Upper lobe of left lung (tissue), 6 donors: ENCODE measurements around the gene HCFC1R1. TPM values are rescaled to one million over a fixed set of nuclear protein-coding genes. Genes with fewer than 3 reads are reported as not detected.
A peak's percentile ranks its signal among the peaks of the same experiment; 100 is the strongest.

Experiments
- ATAC-seq, 2 donors: fragments of 200-7000 bp; cut with Tn5 transposase; one replicate each; pipeline ENCODE4 v1.9.1; 2022; ENCODE audit warnings: mild to moderate bottlenecking in 2 of 2, moderate library complexity in 2 of 2; ENCODE audit not compliant: low FRiP score in 2 of 2
- DNase-seq, 2 donors: peaks; one replicate each; pipeline ENCODE4 v3.0.0-alpha.2; 2019 to 2020
- H3K27ac ChIP-seq, 4 donors: fragments of 200-600 bp; sonication (generic); one replicate each; pipeline ENCODE4 v1.5.1; 2016 to 2019
- H3K27me3 ChIP-seq, 4 donors: fragments of 200-600 bp; sonication (generic); one replicate each; pipeline ENCODE4 v1.5.1; 2017 to 2019
- H3K36me3 ChIP-seq, 4 donors: fragments of 200-600 bp; sonication (generic); one replicate each; pipeline ENCODE4 v1.5.1; 2016 to 2019
- H3K4me1 ChIP-seq, 4 donors: fragments of 200-600 bp; sonication (generic); one replicate each; pipeline ENCODE4 v1.5.1; 2018 to 2019
- H3K4me3 ChIP-seq, 4 donors: fragments of 200-600 bp; sonication (generic); one replicate each; pipeline ENCODE4 v1.5.1; 2017 to 2019; ENCODE audit warnings: mild to moderate bottlenecking in 2 of 4, moderate library complexity in 1 of 4
- H3K9me3 ChIP-seq, 4 donors: fragments of 200-600 bp; sonication (generic); one replicate each; pipeline ENCODE4 v1.5.1; 2018 to 2019
- EP300 ChIP-seq, 4 donors: sonication (generic); formaldehyde crosslinking; IDR thresholded peaks; one replicate each; pipeline ENCODE4 v1.5.1; 2017; ENCODE audit warnings: antibody characterized with exemption in 4 of 4, control low read depth in 2 of 4
- POLR2A ChIP-seq, 4 donors: fragments of 450-650 bp; IDR thresholded peaks; one replicate each; pipeline ENCODE4 v1.5.1; 2016 to 2017; ENCODE audit warnings: antibody characterized with exemption in 4 of 4, mild to moderate bottlenecking in 2 of 4
- POLR2AphosphoS5 ChIP-seq, 2 donors: sonication (generic); formaldehyde crosslinking; IDR thresholded peaks; one replicate each; pipeline ENCODE4 v1.5.1; 2017; ENCODE audit warnings: antibody characterized with exemption in 2 of 2
- WGBS, 2 donors: methylation state at CpG; one replicate each; pipeline ENCODE4 v1.1.5; 2017 to 2018; 5-methylcytosine and 5-hydroxymethylcytosine counted together
- total RNA-seq, 6 donors: library from RNA; depleted of rRNA in 4 of 6; stranded (reverse); fragments of >200 nt in 4 of 6; gene quantifications; one replicate each; pipeline versions ENCODE4 v1.1.0 to v1.2.1, GENCODE V29; 2016 to 2021
- TF ChIP-seq, protein P1 (sequence below), 6 experiments: fragments of 450-650 bp in 4 of 6; fragments of 200-600 bp in 2 of 6; sonication (generic) in 2 of 6; IDR thresholded peaks; one replicate each; pipeline ENCODE4 v1.5.1; 2016 to 2019; ENCODE audit warnings: antibody characterized with exemption in 6 of 6
- donor health status: DM: no; HTN: no; CAD: no; lungs with moderate emphysema.
- donor health status: DM: no; HTN: yes; CAD: no; lungs with severe emphysema.

The HCFC1R1 gene
- total RNA-seq, 6 donors from 2014 or later, result 28.3 to 85.1 (median 42.2) TPM

DNA sequence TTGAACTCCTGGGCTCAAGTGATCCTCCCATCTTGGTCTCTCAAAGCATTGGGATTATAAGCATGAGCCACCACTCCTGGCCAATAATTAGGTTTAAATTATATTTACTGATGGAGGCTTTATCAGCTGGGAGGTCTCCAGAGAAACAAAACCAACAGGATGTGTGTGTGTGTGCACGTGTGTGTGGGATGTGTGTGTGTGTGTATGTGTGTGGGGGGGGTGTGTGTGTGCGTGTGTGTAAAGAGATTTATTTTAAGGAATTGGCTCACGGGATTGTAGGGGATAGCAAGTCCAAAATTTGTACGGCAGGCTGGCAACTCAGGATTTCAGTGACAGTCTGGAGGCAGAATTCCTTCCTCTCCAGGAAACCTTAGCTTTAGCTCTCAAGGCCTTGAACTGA, 27.3 kb upstream of the HCFC1R1 start:
- Histone ChIP-seq H3K4me1 (peaks cover 12 to 36% (median 20%) of the 10 kb centered on the region in 4 donors), H3K27me3 (peaks cover 0 to 17% (median 15%) of the 10 kb centered on the region in 4 donors), H3K9me3 (no peaks in the 10 kb centered on the region), H3K27ac (peak overlapping the region; percentile 59 to 85 (median 70)), H3K36me3 (no peaks in the 10 kb centered on the region), H3K4me3 (no peak overlapping the region)
- TF ChIP-seq, protein P1, sequence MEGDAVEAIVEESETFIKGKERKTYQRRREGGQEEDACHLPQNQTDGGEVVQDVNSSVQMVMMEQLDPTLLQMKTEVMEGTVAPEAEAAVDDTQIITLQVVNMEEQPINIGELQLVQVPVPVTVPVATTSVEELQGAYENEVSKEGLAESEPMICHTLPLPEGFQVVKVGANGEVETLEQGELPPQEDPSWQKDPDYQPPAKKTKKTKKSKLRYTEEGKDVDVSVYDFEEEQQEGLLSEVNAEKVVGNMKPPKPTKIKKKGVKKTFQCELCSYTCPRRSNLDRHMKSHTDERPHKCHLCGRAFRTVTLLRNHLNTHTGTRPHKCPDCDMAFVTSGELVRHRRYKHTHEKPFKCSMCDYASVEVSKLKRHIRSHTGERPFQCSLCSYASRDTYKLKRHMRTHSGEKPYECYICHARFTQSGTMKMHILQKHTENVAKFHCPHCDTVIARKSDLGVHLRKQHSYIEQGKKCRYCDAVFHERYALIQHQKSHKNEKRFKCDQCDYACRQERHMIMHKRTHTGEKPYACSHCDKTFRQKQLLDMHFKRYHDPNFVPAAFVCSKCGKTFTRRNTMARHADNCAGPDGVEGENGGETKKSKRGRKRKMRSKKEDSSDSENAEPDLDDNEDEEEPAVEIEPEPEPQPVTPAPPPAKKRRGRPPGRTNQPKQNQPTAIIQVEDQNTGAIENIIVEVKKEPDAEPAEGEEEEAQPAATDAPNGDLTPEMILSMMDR (IDR thresholded peaks at IDR 0.05), result no peak
- TF ChIP-seq EP300 (IDR thresholded peaks at IDR 0.05), result no peak
- TF ChIP-seq POLR2AphosphoS5 (IDR thresholded peaks at IDR 0.05), result no peak
- no peak for TF ChIP-seq POLR2A (IDR thresholded peaks at IDR 0.05)
- no peak for DNase-seq
- no peak for ATAC-seq
- 16 to 38% methylated on average over 4 of the region's 4 CpGs for WGBS, 2 donors

DNA sequence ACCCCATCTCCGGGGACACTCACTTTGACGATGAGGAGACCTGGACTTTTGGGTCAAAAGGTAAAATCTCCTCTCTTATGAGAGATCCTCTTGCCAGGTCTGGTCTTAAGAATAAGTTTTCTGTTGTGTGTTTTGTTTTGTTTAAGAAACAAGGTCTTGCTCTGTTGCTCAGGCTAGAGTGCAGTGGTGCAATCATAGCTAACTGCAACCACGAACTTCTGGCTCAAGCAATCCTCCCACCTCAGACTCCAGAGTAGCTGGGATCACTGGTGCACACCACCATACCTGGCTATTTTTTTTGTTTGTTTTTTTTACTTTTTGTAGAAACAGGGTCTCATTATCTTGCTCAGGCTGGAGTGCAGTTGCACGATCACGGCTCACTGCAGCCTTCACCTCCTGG, 26.7 kb upstream of the HCFC1R1 start:
- TF ChIP-seq, protein P1 (IDR thresholded peaks at IDR 0.05), result no peak
- TF ChIP-seq POLR2AphosphoS5 (IDR thresholded peaks at IDR 0.05) (no peak), EP300 (IDR thresholded peaks at IDR 0.05) (no peak), POLR2A (IDR thresholded peaks at IDR 0.05) (no peak)
- 69 to 81% methylated on average over 5 of the region's 5 CpGs for WGBS, 2 donors
- H3K27me3 ChIP-seq, result peaks cover 0 to 22% (median 19%) of the 10 kb centered on the region in 4 donors
- no peaks in the 10 kb centered on the region for H3K36me3 ChIP-seq
- H3K4me1 ChIP-seq, result peaks cover 17 to 39% (median 24%) of the 10 kb centered on the region in 4 donors
- no peaks in the 10 kb centered on the region for H3K9me3 ChIP-seq
- ATAC-seq (no peak), DNase-seq (no peak)
- no peak overlapping the region for H3K4me3 ChIP-seq
- peak overlapping the region; percentile 59 to 85 (median 70) for H3K27ac ChIP-seq

DNA sequence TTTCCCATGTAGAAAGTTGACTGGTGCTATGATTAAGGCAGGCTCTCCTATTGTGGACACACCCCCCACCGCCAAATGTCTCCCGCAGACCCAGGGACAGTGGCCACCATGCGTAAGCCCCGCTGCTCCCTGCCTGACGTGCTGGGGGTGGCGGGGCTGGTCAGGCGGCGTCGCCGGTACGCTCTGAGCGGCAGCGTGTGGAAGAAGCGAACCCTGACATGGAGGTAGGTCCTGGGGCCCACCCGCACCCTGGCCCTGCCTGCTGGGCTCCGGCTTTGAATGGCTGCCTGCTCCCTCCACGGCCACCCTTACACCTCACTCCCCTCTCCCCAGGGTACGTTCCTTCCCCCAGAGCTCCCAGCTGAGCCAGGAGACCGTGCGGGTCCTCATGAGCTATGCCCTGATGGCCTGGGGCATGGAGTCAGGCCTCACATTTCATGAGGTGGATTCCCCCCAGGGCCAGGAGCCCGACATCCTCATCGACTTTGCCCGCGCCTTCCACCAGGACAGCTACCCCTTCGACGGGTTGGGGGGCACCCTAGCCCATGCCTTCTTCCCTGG, 26.3 kb upstream of the HCFC1R1 start:
- TF ChIP-seq POLR2AphosphoS5 (IDR thresholded peaks at IDR 0.05), result no peak
- no peak for TF ChIP-seq POLR2A (IDR thresholded peaks at IDR 0.05)
- no peak for TF ChIP-seq EP300 (IDR thresholded peaks at IDR 0.05)
- TF ChIP-seq, protein P1 (IDR thresholded peaks at IDR 0.05), result no peak

DNA sequence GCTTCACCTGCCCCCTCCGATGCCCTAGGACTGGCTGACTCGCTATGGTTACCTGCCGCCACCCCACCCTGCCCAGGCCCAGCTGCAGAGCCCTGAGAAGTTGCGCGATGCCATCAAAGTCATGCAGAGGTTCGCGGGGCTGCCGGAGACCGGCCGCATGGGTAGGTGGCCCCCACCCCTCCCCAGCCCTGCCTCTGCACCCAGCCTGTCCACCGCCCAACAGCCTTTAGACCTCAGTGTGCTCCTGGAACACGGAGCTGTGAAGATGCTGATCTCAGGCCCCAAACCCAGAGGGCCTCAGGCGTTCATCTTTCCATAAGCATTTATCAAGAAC, 23.6 kb upstream of the HCFC1R1 start:
- H3K27me3 ChIP-seq, result peaks cover 0 to 36% (median 26%) of the 10 kb centered on the region in 4 donors
- peak overlapping the region; percentile 32 to 85 (median 70) for H3K27ac ChIP-seq
- TF ChIP-seq POLR2AphosphoS5 (IDR thresholded peaks at IDR 0.05) (no peak), EP300 (IDR thresholded peaks at IDR 0.05) (no peak), POLR2A (IDR thresholded peaks at IDR 0.05) (no peak)
- TF ChIP-seq, protein P1 (IDR thresholded peaks at IDR 0.05), result no peak
- H3K9me3 ChIP-seq, result no peaks in the 10 kb centered on the region
- peak in 1 of 2 donors; percentile 80 for DNase-seq
- H3K36me3 ChIP-seq, result no peaks in the 10 kb centered on the region
- ATAC-seq, result no peak
- peaks cover 21 to 34% (median 25%) of the 10 kb centered on the region in 4 donors for H3K4me1 ChIP-seq
- 23 to 33% methylated on average over 1 to 13 of the region's 13 CpGs for WGBS, 2 donors
- peak overlapping the region in 3 of 4 donors; percentile 38 to 54 (median 50) for H3K4me3 ChIP-seq

More for the DNA sequence above, 26.3 kb upstream of the HCFC1R1 start:
- 76 to 85% methylated on average over 21 to 26 of the region's 26 CpGs for WGBS, 2 donors
- peaks cover 22 to 39% (median 27%) of the 10 kb centered on the region in 4 donors for H3K4me1 ChIP-seq
- H3K27ac ChIP-seq, result peak overlapping the region; percentile 59 to 85 (median 70)
- no peaks in the 10 kb centered on the region for H3K36me3 ChIP-seq
- H3K9me3 ChIP-seq, result no peaks in the 10 kb centered on the region
- peaks cover 0 to 27% (median 20%) of the 10 kb centered on the region in 4 donors for H3K27me3 ChIP-seq
- H3K4me3 ChIP-seq, result no peak overlapping the region
- no peak for ATAC-seq
- DNase-seq, result no peak
